NCI-H1092 (cell line): ENCODE measurements around the gene PRSS53.
A peak's percentile ranks its signal among the peaks of the same experiment; 100 is the strongest.

ENCODE experiments used
- DNase-seq: peaks from one replicate; lab custom pipeline; 2025; lab: John Stamatoyannopoulos, UW

The PRSS53 gene

GRCh38 chr16:31077592-31078396, 10.9 kb downstream of the PRSS53 start:
- no peak for DNase-seq

GRCh38 chr16:31077024-31077423, 11.7 kb downstream of the PRSS53 start:
- no peak for DNase-seq

- DNase-seq = no peak
Observed at GRCh38 chr16:31076319-31076718, 12.4 kb downstream of the PRSS53 start.

- no peak for DNase-seq
Observed at GRCh38 chr16:31074814-31075183, 13.9 kb downstream of the PRSS53 start.

- DNase-seq = peak; percentile 99
Observed at GRCh38 chr16:31073970-31074813, 14.6 kb downstream of the PRSS53 start, which contains the start of the genes ZNF646 and ZNF668. ZNF646 (plus strand) TSS chr16:31074422; CDS start chr16:31076325, 1,903 bp downstream. ZNF668 (minus strand) TSS chr16:31074240; CDS start chr16:31064459, 9,781 bp downstream.

- peak; percentile 77 for DNase-seq
Observed at GRCh38 chr16:31073142-31073969, 15.4 kb downstream of the PRSS53 start.

- no peak for DNase-seq
Observed at GRCh38 chr16:31072540-31073141, 16.1 kb downstream of the PRSS53 start.

- no peak for DNase-seq
Observed at GRCh38 chr16:31071861-31072260, 16.9 kb downstream of the PRSS53 start.

- no peak for DNase-seq
Observed at GRCh38 chr16:31067342-31067741, 21.4 kb downstream of the PRSS53 start.

- DNase-seq = no peak
Observed at GRCh38 chr16:31064882-31065461, 23.8 kb downstream of the PRSS53 start.

- no peak for DNase-seq
Observed at GRCh38 chr16:31063843-31064611, 24.7 kb downstream of the PRSS53 start.

- DNase-seq = no peak
Observed at GRCh38 chr16:31063495-31063842, 25.3 kb downstream of the PRSS53 start.

GRCh38 chr16:31061813-31062440, 26.8 kb downstream of the PRSS53 start:
- DNase-seq = no peak

- DNase-seq = no peak
Observed at GRCh38 chr16:31061126-31061812, 27.5 kb downstream of the PRSS53 start.

GRCh38 chr16:31055613-31056012, 33.1 kb downstream of the PRSS53 start:
- DNase-seq = no peak

- no peak for DNase-seq
Observed at GRCh38 chr16:31052114-31052513, 36.6 kb downstream of the PRSS53 start.

- DNase-seq = no peak
Observed at GRCh38 chr16:31050280-31051030, 38.3 kb downstream of the PRSS53 start.

- no peak for DNase-seq
Observed at GRCh38 chr16:31043898-31044481, 44.8 kb downstream of the PRSS53 start.
